Activated naive CD8-positive, alpha-beta T cell treated with anti-CD3 and anti-CD28 coated beads, Interleukin-2, amount 50 U/mL, for 24 hours (primary cell): ENCODE data around the gene CYP19A1.

Experiments
- ATAC-seq: fragments of 150-1000 bp; cut with Tn5 transposase; one replicate; pipeline ENCODE4 v1.10.0; 2021
- DNase-seq: peaks from one replicate; pipeline ENCODE4 v3.0.0; 2021
- H3K27ac Mint-ChIP-seq: one replicate; pipeline ENCODE4 v1.8.0; 2021; ENCODE audit warnings: mild to moderate bottlenecking, mixed read lengths
- H3K27me3 Mint-ChIP-seq: one replicate; pipeline ENCODE4 v1.8.0; 2021; ENCODE audit warnings: mixed read lengths
- H3K36me3 Mint-ChIP-seq: one replicate; pipeline ENCODE4 v1.8.0; 2021; ENCODE audit warnings: low read depth, mixed read lengths
- H3K4me1 Mint-ChIP-seq: one replicate; pipeline ENCODE4 v1.8.0; 2021; ENCODE audit warnings: mixed read lengths
- H3K4me3 Mint-ChIP-seq: one replicate; pipeline ENCODE4 v1.8.0; 2021; ENCODE audit warnings: mild to moderate bottlenecking, moderate library complexity, mixed read lengths
- H3K9me3 Mint-ChIP-seq: one replicate; pipeline ENCODE4 v1.8.0; 2021; ENCODE audit warnings: mixed read lengths

CYP19A1 gene

GRCh38 chr15:51181905-51182304 is 156.5 kb downstream of the CYP19A1 start:
- Mint-ChIP-seq H3K9me3 (no peaks in the 10 kb centered on the region), H3K36me3 (no peaks in the 10 kb centered on the region), H3K27ac (no peak overlapping the region), H3K4me1 (no peaks in the 10 kb centered on the region), H3K27me3 (peaks cover 2% of the 10 kb centered on the region), H3K4me3 (no peak overlapping the region)
- DNase-seq (no peak), ATAC-seq (no peak)

GRCh38 chr15:51181221-51181620 is 157.2 kb downstream of the CYP19A1 start:
- Mint-ChIP-seq H3K27me3 (no peaks in the 10 kb centered on the region), H3K27ac (no peak overlapping the region), H3K4me3 (no peak overlapping the region), H3K4me1 (no peaks in the 10 kb centered on the region), H3K9me3 (no peaks in the 10 kb centered on the region), H3K36me3 (no peaks in the 10 kb centered on the region)
- ATAC-seq (no peak), DNase-seq (no peak)

- H3K36me3 Mint-ChIP-seq, result no peaks in the 10 kb centered on the region
- H3K9me3 Mint-ChIP-seq, result no peaks in the 10 kb centered on the region
- DNase-seq, result no peak
- H3K4me1 Mint-ChIP-seq, result no peaks in the 10 kb centered on the region
- H3K27ac Mint-ChIP-seq, result no peak overlapping the region
- H3K4me3 Mint-ChIP-seq, result no peak overlapping the region
- no peak for ATAC-seq
- no peaks in the 10 kb centered on the region for H3K27me3 Mint-ChIP-seq
Measured at GRCh38 chr15:51180534-51180933, 157.9 kb downstream of the CYP19A1 start.

- no peaks in the 10 kb centered on the region for H3K9me3 Mint-ChIP-seq
- no peaks in the 10 kb centered on the region for H3K4me1 Mint-ChIP-seq
- DNase-seq (no peak), ATAC-seq (no peak)
- H3K36me3 Mint-ChIP-seq, result no peaks in the 10 kb centered on the region
- H3K27ac Mint-ChIP-seq, result no peak overlapping the region
- H3K4me3 Mint-ChIP-seq, result no peak overlapping the region
- no peaks in the 10 kb centered on the region for H3K27me3 Mint-ChIP-seq
Measured at GRCh38 chr15:51180011-51180410, 158.4 kb downstream of the CYP19A1 start.

DNA sequence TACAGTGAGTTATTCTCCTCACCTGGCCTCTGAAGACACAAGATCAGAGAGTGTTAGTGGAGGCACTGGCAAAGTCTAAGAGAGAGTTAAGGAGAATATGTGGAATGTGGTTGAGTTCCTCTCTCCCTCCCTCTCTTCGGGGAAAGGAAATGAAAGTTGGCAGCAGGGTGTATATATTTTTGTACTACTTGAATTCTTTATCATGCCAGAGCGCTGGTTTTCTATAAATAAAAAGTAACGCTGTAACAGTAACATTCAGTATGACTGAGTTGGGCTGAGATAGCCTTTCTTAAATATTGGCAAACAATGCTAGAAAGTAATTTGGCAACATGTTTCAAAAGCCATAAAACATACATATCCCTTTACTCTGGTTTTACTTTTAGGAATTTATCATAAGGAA is 166.2 kb downstream of the CYP19A1 start:
- peaks cover 24% of the 10 kb centered on the region for H3K27me3 Mint-ChIP-seq
- H3K4me1 Mint-ChIP-seq, result no peaks in the 10 kb centered on the region
- ATAC-seq, result no peak
- no peak overlapping the region for H3K4me3 Mint-ChIP-seq
- no peak overlapping the region for H3K27ac Mint-ChIP-seq
- H3K9me3 Mint-ChIP-seq, result no peaks in the 10 kb centered on the region
- H3K36me3 Mint-ChIP-seq, result no peaks in the 10 kb centered on the region
- no peak for DNase-seq

GRCh38 chr15:51171634-51171932 is 166.8 kb downstream of the CYP19A1 start:
- no peaks in the 10 kb centered on the region for H3K4me1 Mint-ChIP-seq
- H3K27me3 Mint-ChIP-seq, result peaks cover 26% of the 10 kb centered on the region
- no peaks in the 10 kb centered on the region for H3K36me3 Mint-ChIP-seq
- no peak overlapping the region for H3K27ac Mint-ChIP-seq
- ATAC-seq, result no peak
- H3K9me3 Mint-ChIP-seq, result no peaks in the 10 kb centered on the region
- DNase-seq, result no peak
- no peak overlapping the region for H3K4me3 Mint-ChIP-seq

GRCh38 chr15:51170882-51171633 is 167.3 kb downstream of the CYP19A1 start:
- Mint-ChIP-seq H3K4me1 (no peaks in the 10 kb centered on the region), H3K9me3 (no peaks in the 10 kb centered on the region), H3K4me3 (no peak overlapping the region), H3K27ac (no peak overlapping the region), H3K36me3 (no peaks in the 10 kb centered on the region), H3K27me3 (peaks cover 27% of the 10 kb centered on the region)
- no peak for ATAC-seq
- DNase-seq, result no peak

GRCh38 chr15:51168700-51169099 is 169.7 kb downstream of the CYP19A1 start:
- H3K4me3 Mint-ChIP-seq, result no peak overlapping the region
- no peaks in the 10 kb centered on the region for H3K36me3 Mint-ChIP-seq
- H3K9me3 Mint-ChIP-seq, result no peaks in the 10 kb centered on the region
- peaks cover 37% of the 10 kb centered on the region for H3K27me3 Mint-ChIP-seq
- no peak for DNase-seq
- peaks cover under 1% of the 10 kb centered on the region for H3K4me1 Mint-ChIP-seq
- H3K27ac Mint-ChIP-seq, result no peak overlapping the region
- ATAC-seq, result no peak

GRCh38 chr15:51163843-51164242 is 174.6 kb downstream of the CYP19A1 start:
- H3K4me3 Mint-ChIP-seq, result no peak overlapping the region
- H3K4me1 Mint-ChIP-seq, result peaks cover 7% of the 10 kb centered on the region
- H3K9me3 Mint-ChIP-seq, result no peaks in the 10 kb centered on the region
- ATAC-seq (no peak), DNase-seq (no peak)
- H3K27me3 Mint-ChIP-seq, result peaks cover 31% of the 10 kb centered on the region
- H3K27ac Mint-ChIP-seq, result no peak overlapping the region
- no peaks in the 10 kb centered on the region for H3K36me3 Mint-ChIP-seq

DNA sequence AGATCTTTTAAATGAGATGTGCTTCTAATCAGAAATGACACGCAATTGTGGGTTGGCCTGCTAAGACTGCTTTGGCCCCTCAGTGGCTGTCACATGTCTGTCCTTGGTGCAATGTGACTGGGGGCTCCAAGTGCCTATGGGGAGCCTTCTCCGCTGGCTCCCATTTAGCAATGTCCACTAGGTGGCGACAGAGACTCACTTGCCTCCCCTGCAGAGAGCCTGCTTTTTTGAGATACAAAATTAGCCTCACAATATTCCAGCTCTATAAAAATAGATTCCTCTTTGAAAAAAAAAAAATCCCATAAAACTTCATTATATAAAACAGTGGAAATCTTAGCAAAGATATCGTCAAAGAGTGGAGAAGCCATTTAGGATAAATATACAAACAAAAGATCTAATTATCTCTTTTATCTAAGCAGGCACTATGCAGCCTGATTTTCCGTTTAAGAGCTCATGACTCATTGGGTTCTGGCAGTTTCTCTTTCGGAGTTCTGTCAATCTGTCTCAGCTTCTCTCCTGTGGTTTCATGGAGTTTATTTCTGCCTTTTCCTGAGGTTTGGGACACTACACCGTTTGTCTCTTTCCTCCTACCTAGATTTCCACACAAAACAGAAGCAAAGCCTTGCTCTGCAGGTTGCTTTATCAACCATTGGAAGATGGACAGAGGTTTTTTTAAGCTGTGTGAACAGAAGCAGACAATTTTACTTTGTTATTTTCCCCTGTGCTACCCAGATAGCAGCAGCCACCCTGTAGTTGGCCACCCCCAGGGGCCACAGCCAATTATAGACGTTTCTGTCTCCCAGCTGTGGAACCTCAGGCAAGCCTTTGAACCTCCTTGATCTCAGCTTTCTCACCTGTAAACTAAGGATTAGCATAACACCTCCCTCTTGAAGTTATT is 175.3 kb downstream of the CYP19A1 start:
- Mint-ChIP-seq H3K4me3 (no peak overlapping the region), H3K36me3 (no peaks in the 10 kb centered on the region), H3K27ac (no peak overlapping the region), H3K27me3 (peaks cover 26% of the 10 kb centered on the region), H3K9me3 (no peaks in the 10 kb centered on the region), H3K4me1 (peaks cover 7% of the 10 kb centered on the region)
- peak; percentile 73 for DNase-seq
- ATAC-seq, result peak; percentile 84

DNA sequence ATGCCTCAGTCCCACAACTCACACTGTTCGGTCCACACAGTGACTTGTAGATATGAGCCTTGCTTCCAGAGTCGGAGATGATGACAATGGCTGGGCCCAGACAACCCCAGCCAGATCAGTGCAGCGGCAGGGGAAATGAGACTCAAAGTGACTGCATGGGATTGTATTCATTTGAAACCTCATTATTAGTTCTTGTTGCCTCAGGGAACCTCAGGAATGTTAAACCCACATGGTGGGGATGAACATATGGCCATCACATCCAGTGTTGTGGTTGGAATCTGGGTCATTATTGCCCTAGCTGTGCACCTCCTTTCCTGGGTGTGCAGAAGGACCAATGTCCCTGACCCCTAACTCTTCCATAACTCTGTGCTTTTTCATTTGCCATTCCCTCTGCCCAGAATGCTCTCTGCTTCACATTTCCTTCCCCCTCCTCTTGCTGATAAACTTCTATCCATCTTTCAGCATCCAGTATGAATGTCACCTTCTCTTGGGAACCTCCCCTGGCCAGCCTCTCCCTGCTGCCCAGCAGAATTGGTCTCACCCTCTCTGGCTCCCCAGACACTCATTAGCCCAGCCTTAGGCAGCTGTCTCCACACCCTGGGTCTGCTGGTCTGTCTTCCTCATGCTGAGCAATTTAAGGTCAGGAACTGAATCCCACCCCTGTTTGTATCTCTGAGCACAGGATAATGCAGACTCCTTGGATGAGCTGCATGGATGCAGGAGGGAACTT is 176.7 kb downstream of the CYP19A1 start:
- DNase-seq (no peak), ATAC-seq (no peak)
- H3K27me3 Mint-ChIP-seq, result peaks cover 24% of the 10 kb centered on the region
- no peak overlapping the region for H3K27ac Mint-ChIP-seq
- H3K4me3 Mint-ChIP-seq, result no peak overlapping the region
- H3K36me3 Mint-ChIP-seq, result no peaks in the 10 kb centered on the region
- H3K9me3 Mint-ChIP-seq, result no peaks in the 10 kb centered on the region
- H3K4me1 Mint-ChIP-seq, result peaks cover 7% of the 10 kb centered on the region

DNA sequence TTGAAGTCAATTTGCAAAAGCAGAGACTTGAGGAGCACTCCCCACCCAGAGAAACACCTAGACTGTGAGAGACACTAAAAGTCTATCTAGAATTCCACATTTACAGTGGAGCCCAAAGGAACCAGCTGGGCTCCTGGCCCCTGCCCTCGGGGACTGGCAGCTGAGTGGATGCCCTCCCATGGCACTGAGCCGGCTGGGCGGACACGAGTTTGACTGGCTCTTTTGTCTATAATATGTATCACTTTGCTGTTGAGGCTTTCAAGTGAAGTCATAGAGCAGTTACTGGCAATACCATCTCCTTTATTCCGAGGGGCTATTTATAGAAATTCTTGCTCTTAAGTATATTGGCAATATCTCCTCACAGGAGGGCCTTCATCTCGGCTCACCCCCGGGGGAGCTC is 177.9 kb downstream of the CYP19A1 start:
- ATAC-seq, result no peak

More for the DNA sequence above, 177.9 kb downstream of the CYP19A1 start:
- DNase-seq, result no peak
- Mint-ChIP-seq H3K4me1 (peaks cover 7% of the 10 kb centered on the region), H3K9me3 (no peaks in the 10 kb centered on the region), H3K36me3 (no peaks in the 10 kb centered on the region), H3K27ac (no peak overlapping the region), H3K27me3 (peaks cover 20% of the 10 kb centered on the region), H3K4me3 (no peak overlapping the region)
